SK-N-SH treated with all-trans-retinoic acid at 6 μM for 48 hours (cell line): ENCODE results near the gene GPC5.

Experiments
- ATAC-seq: fragments of 200-7000 bp; cut with Tn5 transposase; 3 replicates; pipeline ENCODE4 v1.9.1; 2020; ENCODE audit warnings: mild to moderate bottlenecking, moderate library complexity
- ARNTL ChIP-seq: fragments of 450-650 bp; formaldehyde crosslinking; IDR thresholded peaks from 2 replicates; pipeline ENCODE4 v1.5.0; 2020; ENCODE audit warnings: low read depth, mild to moderate bottlenecking, moderate library complexity, borderline replicate concordance
- CSDC2 ChIP-seq: fragments of 250-450 bp; sonication (Bioruptor Pico); IDR thresholded peaks from 2 replicates; pipeline ENCODE4 v1.5.0; 2020; ENCODE audit warnings: mild to moderate bottlenecking, moderate library complexity
- ESRRG ChIP-seq: fragments of 250-450 bp; sonication (Bioruptor Pico); IDR thresholded peaks from 2 replicates; pipeline ENCODE4 v1.6.1; 2021; ENCODE audit warnings: mild to moderate bottlenecking
- OSR1 ChIP-seq: fragments of 250-450 bp; sonication (Bioruptor Pico); IDR thresholded peaks from 2 replicates; pipeline ENCODE4 v1.8.0; 2022; ENCODE audit warnings: moderate library complexity, mild to moderate bottlenecking, inconsistent platforms
- PPARA ChIP-seq: fragments of 250-450 bp; sonication (Bioruptor Pico); IDR thresholded peaks from 2 replicates; pipeline ENCODE4 v1.5.0; 2020; ENCODE audit warnings: mild to moderate bottlenecking, borderline replicate concordance
- RARB ChIP-seq: fragments of 250-450 bp; sonication (Bioruptor Pico); IDR thresholded peaks from 2 replicates; pipeline ENCODE4 v1.8.0; 2021; ENCODE audit warnings: mild to moderate bottlenecking, moderate library complexity
- SNAI2 ChIP-seq: fragments of 250-450 bp; sonication (Bioruptor Pico); IDR thresholded peaks from 2 replicates; pipeline ENCODE4 v1.5.0; 2020; ENCODE audit warnings: mild to moderate bottlenecking, moderate library complexity
- ZC3H10 ChIP-seq: fragments of 250-450 bp; sonication (Bioruptor Pico); IDR thresholded peaks from 2 replicates; pipeline ENCODE4 v1.5.1; 2021; ENCODE audit warnings: mild to moderate bottlenecking, moderate library complexity
- ZFP30 ChIP-seq: fragments of 450-650 bp; formaldehyde crosslinking; IDR thresholded peaks from 2 replicates; pipeline ENCODE4 v1.5.0; 2022; ENCODE audit warnings: mild to moderate bottlenecking, moderate library complexity
- ZNF565 ChIP-seq: fragments of 450-650 bp; formaldehyde crosslinking; conservative IDR thresholded peaks from 2 replicates; pipeline ENCODE4 v1.5.0; 2020; ENCODE audit warnings: low read depth, mild to moderate bottlenecking, moderate library complexity
- ZNF8 ChIP-seq: fragments of 450-650 bp; formaldehyde crosslinking; IDR thresholded peaks from 2 replicates; pipeline ENCODE4 v1.5.0; 2020; ENCODE audit warnings: mild to moderate bottlenecking, moderate library complexity
- TF ChIP-seq, protein P1 (sequence below): fragments of 250-450 bp; sonication (Bioruptor Pico); IDR thresholded peaks from 2 replicates; pipeline ENCODE4 v1.8.0; 2020; ENCODE audit warnings: mild to moderate bottlenecking, moderate library complexity, borderline replicate concordance
- TF ChIP-seq, protein P2 (sequence below): fragments of 250-450 bp; sonication (Bioruptor Pico); IDR thresholded peaks from 2 replicates; pipeline ENCODE4 v1.5.1; 2020; ENCODE audit warnings: low read depth, mild to moderate bottlenecking, moderate library complexity
- TF ChIP-seq, protein P3 (sequence below): fragments of 250-450 bp; sonication (Bioruptor Pico); IDR thresholded peaks from 2 replicates; pipeline ENCODE4 v1.5.1; 2021; ENCODE audit warnings: mild to moderate bottlenecking, moderate library complexity
- TF ChIP-seq, protein P4 (sequence below): fragments of 250-450 bp; sonication (Bioruptor Pico); IDR thresholded peaks from 2 replicates; pipeline ENCODE4 v1.8.0; 2021; ENCODE audit warnings: low read depth, mild to moderate bottlenecking, moderate library complexity, borderline replicate concordance
- TF ChIP-seq, protein P5 (sequence below): fragments of 250-450 bp; sonication (Bioruptor Pico); IDR thresholded peaks from 2 replicates; pipeline ENCODE4 v1.5.0; 2020; ENCODE audit warnings: mild to moderate bottlenecking, moderate library complexity

The GPC5 gene

DNA sequence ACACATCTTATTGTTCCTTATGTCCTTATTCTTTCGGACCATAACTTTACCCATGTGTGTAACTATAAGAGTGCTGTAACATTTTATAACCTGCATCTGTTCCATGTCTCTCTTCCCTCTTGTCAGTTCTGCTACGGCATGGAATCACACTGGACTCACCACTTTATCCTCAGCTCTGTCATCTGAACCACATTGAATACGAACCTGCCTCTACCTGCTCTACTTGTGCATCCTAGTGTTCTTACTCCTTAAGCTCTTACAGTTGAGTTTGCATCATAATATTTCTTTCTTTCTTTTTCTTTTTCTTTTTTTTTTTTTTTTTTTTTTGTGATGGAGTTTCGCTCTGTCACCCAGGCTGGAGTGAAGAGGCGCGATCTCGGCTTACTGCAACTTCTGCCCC, 180.9 kb downstream of the GPC5 start:
- TF ChIP-seq ZNF8 (no peak), ARNTL (CRISPR knock-in tag) (no peak), OSR1 (CRISPR knock-in tag) (no peak), PPARA (CRISPR knock-in tag) (no peak), SNAI2 (no peak), ZFP30 (CRISPR knock-in tag) (no peak), ZC3H10 (no peak), ZNF565 (CRISPR knock-in tag) (no peak)
- TF ChIP-seq, protein P1, sequence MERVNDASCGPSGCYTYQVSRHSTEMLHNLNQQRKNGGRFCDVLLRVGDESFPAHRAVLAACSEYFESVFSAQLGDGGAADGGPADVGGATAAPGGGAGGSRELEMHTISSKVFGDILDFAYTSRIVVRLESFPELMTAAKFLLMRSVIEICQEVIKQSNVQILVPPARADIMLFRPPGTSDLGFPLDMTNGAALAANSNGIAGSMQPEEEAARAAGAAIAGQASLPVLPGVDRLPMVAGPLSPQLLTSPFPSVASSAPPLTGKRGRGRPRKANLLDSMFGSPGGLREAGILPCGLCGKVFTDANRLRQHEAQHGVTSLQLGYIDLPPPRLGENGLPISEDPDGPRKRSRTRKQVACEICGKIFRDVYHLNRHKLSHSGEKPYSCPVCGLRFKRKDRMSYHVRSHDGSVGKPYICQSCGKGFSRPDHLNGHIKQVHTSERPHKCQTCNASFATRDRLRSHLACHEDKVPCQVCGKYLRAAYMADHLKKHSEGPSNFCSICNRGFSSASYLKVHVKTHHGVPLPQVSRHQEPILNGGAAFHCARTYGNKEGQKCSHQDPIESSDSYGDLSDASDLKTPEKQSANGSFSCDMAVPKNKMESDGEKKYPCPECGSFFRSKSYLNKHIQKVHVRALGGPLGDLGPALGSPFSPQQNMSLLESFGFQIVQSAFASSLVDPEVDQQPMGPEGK (CRISPR knock-in tag), result no peak
- TF ChIP-seq, protein P2, sequence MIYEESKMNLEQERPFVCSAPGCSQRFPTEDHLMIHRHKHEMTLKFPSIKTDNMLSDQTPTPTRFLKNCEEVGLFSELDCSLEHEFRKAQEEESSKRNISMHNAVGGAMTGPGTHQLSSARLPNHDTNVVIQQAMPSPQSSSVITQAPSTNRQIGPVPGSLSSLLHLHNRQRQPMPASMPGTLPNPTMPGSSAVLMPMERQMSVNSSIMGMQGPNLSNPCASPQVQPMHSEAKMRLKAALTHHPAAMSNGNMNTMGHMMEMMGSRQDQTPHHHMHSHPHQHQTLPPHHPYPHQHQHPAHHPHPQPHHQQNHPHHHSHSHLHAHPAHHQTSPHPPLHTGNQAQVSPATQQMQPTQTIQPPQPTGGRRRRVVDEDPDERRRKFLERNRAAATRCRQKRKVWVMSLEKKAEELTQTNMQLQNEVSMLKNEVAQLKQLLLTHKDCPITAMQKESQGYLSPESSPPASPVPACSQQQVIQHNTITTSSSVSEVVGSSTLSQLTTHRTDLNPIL (CRISPR knock-in tag), result no peak
- TF ChIP-seq, protein P3, sequence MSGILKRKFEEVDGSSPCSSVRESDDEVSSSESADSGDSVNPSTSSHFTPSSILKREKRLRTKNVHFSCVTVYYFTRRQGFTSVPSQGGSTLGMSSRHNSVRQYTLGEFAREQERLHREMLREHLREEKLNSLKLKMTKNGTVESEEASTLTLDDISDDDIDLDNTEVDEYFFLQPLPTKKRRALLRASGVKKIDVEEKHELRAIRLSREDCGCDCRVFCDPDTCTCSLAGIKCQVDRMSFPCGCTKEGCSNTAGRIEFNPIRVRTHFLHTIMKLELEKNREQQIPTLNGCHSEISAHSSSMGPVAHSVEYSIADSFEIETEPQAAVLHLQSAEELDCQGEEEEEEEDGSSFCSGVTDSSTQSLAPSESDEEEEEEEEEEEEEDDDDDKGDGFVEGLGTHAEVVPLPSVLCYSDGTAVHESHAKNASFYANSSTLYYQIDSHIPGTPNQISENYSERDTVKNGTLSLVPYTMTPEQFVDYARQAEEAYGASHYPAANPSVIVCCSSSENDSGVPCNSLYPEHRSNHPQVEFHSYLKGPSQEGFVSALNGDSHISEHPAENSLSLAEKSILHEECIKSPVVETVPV (CRISPR knock-in tag), result no peak
- no peak for ATAC-seq

DNA sequence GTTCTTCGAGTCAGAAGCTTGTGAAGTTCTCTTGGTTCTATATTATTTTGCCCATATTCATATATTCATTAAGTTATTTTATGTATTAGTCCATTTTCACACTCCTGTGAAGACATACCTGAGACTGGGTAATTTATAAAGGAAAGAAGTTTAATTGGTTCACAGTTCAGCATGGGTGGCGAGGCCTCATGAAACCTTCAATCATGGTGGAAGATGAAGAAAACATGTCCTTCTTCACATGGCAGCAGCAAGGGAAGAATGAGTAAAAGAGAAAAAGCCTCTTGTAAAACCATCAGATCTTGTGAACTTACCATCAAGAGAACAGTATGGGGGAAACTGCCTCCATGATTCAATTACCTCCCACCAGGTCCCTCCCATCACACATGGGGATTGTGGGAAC, 182.3 kb downstream of the GPC5 start:
- TF ChIP-seq, protein P4, sequence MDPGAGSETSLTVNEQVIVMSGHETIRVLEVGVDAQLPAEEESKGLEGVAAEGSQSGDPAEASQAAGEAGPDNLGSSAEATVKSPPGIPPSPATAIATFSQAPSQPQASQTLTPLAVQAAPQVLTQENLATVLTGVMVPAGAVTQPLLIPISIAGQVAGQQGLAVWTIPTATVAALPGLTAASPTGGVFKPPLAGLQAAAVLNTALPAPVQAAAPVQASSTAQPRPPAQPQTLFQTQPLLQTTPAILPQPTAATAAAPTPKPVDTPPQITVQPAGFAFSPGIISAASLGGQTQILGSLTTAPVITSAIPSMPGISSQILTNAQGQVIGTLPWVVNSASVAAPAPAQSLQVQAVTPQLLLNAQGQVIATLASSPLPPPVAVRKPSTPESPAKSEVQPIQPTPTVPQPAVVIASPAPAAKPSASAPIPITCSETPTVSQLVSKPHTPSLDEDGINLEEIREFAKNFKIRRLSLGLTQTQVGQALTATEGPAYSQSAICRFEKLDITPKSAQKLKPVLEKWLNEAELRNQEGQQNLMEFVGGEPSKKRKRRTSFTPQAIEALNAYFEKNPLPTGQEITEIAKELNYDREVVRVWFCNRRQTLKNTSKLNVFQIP (CRISPR knock-in tag), result no peak
- TF ChIP-seq RARB (CRISPR knock-in tag), result no peak
- no peak for TF ChIP-seq ESRRG (CRISPR knock-in tag)
- no peak for TF ChIP-seq PPARA (CRISPR knock-in tag)
- TF ChIP-seq CSDC2 (CRISPR knock-in tag), result no peak
- TF ChIP-seq, protein P5, sequence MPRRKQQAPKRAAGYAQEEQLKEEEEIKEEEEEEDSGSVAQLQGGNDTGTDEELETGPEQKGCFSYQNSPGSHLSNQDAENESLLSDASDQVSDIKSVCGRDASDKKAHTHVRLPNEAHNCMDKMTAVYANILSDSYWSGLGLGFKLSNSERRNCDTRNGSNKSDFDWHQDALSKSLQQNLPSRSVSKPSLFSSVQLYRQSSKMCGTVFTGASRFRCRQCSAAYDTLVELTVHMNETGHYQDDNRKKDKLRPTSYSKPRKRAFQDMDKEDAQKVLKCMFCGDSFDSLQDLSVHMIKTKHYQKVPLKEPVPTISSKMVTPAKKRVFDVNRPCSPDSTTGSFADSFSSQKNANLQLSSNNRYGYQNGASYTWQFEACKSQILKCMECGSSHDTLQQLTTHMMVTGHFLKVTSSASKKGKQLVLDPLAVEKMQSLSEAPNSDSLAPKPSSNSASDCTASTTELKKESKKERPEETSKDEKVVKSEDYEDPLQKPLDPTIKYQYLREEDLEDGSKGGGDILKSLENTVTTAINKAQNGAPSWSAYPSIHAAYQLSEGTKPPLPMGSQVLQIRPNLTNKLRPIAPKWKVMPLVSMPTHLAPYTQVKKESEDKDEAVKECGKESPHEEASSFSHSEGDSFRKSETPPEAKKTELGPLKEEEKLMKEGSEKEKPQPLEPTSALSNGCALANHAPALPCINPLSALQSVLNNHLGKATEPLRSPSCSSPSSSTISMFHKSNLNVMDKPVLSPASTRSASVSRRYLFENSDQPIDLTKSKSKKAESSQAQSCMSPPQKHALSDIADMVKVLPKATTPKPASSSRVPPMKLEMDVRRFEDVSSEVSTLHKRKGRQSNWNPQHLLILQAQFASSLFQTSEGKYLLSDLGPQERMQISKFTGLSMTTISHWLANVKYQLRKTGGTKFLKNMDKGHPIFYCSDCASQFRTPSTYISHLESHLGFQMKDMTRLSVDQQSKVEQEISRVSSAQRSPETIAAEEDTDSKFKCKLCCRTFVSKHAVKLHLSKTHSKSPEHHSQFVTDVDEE, result no peak
- TF ChIP-seq ZNF565 (CRISPR knock-in tag), result no peak
- TF ChIP-seq SNAI2, result no peak
- no peak for TF ChIP-seq ZNF8
- no peak for TF ChIP-seq ARNTL (CRISPR knock-in tag)
- no peak for TF ChIP-seq ZC3H10
- TF ChIP-seq, protein P1 (CRISPR knock-in tag), result no peak
- TF ChIP-seq, protein P2 (CRISPR knock-in tag), result no peak
- TF ChIP-seq, protein P3 (CRISPR knock-in tag), result no peak
- no peak for ATAC-seq
